Liver (tissue), 3 donors: ENCODE data around the gene GALNT17.

Experiments
- CTCF ChIP-seq: fragments of 150-350 bp; IDR thresholded peaks from 2 replicates; pipeline ENCODE4 v1.5.1; 2017; ENCODE audit warnings: improper control_type of control experiment, low read depth, low read length; ENCODE audit not compliant: missing input control
- JUND ChIP-seq, 2 donors: IDR thresholded peaks; 2 replicates each; pipeline ENCODE4 v1.6.1; 2016; ENCODE audit warnings: antibody characterized with exemption in 2 of 2
- donor health status: healthy.
- donor health status: healthy.

- TF ChIP-seq JUND (IDR thresholded peaks at IDR 0.05) (no peak), CTCF (no peak)
These were observed 166.4 kb downstream of the GALNT17 start for GRCh38 chr7:71298378-71298777.
